ENCODE measurements around the gene GPR176.

Gene GPR176

DNA sequence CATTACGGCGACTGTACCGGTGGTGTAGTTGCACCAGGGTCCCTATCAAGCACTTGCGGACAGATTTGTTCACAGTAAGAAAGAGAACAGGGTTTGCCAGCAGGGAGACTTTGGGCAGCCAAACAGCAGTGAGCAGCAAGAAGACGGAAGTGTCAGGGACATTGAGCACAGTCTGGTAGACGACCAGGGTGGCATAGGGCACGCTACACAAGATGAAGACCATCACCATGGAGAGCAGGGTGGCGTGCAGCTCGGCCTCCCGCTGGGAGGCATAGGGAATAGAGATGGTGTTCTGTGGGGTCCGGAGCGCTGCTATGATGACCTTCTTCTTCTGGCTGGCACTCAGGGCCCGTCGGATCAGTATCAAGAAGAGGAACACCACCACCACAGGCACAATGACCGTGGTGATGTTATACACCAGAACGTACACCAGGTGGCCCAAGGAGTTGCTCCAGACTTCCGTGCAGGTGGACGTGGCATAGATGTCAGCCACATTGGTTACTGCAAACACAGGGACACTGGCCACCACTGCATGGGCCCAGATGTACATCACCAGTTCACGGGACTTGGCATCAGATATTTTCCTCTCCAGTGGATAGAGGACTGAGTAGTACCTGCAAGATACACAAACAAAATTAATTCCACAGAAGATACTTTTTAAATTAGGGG is 118.3 kb downstream of the GPR176 start:
- DNase-seq: no peak

DNA sequence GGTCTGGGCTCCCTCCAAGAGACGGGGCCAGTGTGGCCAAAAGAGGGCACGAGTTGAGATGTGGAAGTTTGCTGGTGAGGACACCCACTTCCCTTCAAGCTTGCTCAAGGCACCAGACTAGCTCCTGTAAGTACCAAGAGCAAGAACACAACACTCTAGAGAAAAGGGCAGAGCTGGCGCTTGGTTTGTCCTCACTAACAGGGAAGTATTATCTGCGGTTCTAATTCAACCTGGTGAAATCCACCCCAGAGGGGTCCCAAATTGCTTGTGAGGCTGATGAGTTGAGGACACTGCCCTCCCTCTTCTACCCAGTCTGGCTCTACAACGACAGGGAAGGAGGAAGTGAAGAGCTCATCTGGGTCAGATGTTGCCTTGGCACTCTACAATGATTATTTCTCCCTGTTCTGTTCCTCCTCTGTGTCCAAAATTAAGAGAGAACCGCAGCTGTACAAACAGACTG is 120.5 kb downstream of the GPR176 start:
- no peak for DNase-seq

DNA sequence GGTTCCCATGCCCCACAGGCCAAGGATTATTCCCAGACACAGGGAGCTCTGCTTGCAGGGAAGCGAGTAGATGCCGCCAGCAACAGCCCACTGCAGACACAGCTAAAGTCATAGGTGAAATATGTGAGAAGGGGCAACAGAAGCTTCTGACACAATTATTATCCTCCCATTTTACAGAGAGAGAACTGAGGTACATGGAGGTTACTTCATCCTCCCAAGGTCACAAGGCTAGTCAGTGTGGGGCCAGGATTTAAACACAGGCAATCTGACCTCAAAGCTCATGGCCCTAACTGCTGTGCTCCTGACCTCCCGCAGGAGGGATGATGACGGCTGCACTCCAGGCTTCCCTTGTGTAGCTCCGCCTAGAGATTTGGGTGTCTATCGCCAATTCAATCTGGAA is 121.7 kb downstream of the GPR176 start:
- no peak for DNase-seq

DNA sequence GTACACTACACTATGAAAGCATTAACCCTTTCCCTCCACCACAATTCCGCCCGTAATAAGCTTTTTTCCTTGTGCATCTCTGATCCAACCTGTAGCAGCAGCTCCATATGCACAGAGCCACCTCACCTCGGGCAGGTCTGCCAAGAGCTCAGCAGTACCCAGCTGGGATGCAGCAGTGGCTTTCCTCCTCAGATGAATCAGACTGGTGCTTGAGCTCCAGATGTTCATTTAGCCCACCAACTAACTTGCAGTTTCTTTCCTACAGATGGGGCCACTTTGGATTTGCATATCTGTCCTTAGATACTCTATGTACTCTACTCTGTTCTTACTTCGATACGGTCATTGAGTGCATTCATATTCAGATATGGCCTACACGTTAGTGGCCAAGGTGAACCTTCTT is 122.7 kb downstream of the GPR176 start:
- DNase-seq: peak; percentile 50

DNA sequence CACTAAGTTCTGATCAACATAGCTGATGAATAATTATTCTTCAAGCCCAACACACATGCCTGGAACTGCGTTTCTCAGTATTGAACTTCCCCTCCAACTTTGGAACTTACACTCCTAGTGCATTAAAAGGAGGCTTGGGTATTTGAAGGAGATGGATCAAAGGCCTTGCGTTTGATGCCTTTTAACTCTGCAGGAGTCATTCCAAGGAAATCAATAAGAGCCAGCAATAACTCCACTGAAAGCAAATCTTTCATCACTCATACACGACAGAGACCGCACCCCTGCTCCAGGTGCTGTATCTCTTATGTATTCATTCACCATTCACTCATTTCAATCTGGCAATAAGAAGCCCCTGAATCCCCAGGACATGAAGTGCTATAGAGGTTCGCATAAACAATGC is 123.5 kb downstream of the GPR176 start:
- no peak for DNase-seq

DNA sequence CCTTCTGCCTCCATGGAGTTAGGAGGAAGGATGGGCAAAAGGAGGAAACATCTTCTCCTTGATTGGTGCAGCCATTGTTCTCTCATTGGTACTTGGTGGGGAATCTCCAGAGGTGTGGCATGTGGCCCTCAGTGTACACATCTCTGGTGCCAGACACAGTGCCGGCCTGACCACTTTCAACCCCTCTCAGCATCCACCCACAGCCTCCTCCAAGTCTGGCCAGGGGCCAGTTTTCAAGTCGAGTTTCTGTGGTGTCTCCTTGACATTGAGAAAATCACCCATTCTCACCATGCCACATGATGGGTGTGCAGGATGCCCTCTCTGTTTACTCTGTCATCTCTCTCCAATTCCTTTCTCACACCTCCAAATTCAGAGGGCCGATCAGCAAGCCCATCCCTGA is 124.6 kb downstream of the GPR176 start:
- DNase-seq: no peak

DNA sequence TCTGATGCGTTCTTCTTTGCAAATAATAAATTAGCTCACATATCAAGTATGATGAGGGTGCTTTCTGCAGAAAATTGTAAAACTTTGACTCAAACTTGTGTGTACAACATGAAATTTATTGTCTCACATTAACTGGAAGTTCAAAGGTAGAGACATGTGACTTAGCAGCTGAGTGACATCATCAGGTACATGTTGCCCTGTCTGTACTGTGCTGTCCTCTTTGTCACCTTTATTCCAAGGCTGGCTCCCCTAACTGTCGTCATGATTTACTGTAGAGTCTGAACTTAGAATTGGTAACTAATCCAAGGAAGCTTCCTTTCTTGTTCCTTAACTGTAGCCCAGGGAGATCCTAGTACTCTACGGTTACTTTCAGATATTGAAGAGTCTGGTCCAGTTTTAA is 125.1 kb downstream of the GPR176 start:
- no peak for DNase-seq

DNA sequence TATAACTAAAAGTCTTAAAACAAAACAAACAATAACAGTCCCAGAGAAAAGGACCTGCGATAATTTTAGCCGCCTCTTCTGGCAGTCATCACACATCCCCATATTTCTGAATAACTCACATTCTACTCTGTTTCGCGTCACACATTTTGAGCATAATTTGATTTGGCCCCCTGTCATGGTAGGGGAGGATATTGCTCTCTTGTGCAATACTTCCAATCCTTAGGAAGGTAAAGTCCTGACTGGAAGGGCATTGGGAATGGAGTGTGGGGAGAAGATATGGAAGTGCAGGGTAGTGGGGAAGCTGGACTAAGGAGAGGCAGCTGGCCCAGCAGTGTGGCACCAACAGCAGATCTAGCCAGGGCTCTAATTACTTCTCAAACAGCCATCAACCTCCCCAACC is 126.1 kb downstream of the GPR176 start:
- DNase-seq: no peak

DNA sequence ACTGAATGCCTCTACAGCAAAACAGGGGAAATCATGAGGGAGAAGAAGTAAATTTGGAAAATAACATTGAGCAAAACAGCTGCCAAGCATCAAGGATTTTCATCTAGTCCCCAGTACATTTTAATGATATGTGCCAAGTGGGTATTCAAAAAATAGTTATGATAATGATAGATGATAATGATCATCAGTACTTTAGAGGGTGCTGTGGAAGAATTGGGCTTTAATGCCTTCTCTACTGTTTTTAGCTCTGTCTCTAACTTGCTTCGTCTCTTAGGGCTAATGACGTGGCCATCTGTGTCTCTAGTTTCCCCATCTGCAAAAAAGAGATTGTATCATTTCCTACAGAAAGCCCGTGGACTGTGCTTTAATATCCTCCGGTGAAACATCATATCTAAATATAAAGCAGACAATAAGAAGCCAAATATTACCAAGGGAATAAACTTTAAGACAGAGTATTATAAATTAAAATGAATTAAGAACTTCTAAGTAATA is 127.2 kb downstream of the GPR176 start:
- peak; percentile 19 for DNase-seq

DNA sequence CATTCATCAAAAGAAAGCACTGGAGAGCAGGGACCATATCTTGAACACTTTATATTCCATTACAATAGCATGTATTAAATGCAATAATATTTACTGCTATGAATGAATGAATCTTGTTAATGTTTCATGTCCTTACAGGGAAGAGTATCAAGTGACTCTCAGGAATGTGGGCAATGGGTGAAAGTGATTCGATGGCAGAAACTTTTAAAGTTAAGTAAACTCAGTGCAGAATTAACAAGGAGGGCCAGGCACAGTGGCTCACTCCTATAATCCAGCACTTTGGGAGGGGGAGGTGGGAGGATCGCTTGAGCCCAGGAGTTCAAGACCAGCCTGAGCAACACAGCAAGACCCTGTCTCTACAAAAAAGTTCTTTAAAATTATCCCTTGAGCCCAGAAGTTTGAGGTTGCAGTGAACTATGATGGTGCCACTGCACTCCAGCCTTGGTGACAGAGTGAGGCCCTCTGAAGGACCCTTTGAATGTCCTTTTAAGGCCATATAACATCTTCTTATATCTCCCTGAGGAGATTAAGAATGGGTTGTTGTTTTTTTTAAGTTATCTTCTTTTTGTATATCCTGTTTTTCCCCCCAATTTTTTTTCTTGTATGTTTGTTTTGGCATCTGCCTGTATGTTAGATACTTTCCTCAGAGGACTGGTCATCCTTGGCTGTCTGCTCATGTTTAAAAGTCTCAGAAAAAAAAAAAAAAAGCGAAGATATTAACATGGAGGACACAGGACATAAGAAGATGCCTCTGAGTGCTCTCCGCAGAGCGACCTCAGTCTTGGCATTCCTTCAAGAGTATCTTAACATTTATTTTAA is 127.8 kb downstream of the GPR176 start:
- DNase-seq: no peak

DNA sequence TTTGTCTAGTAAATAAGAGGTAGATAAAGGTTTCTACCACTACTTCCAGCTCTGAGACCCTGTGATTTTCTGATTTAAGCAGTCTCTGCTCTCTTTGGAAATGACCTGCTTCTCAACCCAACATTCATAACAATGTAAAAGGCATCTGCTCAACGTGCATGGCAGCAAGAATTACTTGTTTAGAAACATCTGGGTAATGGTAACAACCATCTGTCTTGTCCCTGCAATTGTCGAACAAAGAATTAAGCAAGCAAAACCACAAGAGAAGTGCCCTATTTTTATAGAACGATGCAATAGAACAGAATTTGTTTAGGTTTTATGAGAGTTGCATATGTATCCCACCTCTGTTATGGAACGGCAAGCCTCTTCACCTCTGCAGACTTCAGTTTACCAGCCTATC is 130.3 kb downstream of the GPR176 start:
- peak; percentile 64 for DNase-seq

DNA sequence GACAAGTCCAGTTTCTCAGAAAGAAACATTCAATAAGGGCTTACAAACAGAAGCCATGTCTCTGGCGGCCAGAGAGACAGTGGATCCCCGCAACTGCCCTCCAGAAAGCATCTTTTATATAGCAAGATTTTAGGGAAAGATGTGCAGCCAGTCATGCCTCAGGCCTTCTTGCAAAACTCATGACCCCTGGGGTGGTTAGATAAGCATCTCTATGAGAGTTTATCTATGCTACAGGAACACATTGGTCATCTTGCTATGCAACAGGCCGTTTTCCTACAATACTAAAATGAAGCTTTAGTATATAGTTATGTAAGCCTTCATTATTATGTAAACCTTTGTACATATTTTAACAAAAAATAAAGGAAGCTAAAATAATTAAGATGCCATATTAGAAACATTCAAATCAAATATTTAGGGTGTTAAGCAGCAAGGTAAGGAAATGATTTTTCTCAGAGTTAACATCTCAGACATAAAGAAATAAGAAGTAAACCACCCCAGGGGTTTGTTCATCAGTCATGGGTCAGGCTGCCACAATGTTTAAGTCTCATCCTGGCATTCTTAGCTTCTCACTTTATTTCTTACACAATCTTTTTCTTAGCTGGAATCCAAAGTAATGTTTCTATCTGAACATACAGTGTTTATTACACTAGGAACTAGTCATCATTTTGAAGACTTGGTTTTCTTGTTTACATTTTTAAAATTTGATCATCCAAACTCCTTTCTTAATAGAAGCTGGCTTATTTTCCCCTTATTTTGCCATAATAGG is 131.1 kb downstream of the GPR176 start:
- no peak for DNase-seq

DNA sequence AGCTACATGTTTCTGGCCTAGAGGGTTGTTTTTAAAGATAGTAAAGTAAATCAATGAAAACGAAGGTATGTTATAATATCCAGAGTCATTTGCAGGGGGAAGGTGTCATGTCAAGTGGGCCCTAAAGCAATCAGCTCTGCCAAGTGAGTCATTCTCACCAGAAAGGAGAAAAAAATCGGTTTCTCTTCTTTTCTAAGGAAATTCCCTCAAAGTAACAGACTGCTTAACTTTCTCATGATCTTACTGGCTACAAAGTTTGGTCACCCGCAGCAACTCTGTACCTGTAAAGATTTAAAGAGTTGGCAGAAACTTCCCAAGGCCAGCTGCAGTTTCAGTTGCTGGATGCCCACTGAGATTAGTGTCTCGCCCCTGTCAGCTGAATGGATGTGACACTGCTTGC is 132.0 kb downstream of the GPR176 start:
- no peak for DNase-seq

DNA sequence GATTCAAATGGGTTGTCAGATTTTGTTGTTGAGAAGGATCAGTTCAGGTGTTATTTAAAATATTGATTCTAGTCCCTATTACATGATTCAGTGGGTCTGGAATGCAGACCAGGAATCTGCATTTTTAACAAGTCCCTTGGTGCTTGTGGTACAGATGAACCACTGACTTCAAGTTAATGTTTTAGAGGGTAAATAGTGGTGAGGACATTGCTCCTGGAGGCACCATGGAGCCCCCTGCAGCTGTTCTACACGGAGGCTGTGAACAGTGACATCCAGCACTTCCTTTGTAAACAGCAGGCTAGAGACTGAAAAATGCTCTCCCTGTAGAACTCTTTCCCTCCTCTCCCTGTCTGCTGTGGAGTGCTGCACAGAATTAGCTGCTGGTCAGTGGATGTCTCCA is 132.6 kb downstream of the GPR176 start:
- DNase-seq: no peak

DNA sequence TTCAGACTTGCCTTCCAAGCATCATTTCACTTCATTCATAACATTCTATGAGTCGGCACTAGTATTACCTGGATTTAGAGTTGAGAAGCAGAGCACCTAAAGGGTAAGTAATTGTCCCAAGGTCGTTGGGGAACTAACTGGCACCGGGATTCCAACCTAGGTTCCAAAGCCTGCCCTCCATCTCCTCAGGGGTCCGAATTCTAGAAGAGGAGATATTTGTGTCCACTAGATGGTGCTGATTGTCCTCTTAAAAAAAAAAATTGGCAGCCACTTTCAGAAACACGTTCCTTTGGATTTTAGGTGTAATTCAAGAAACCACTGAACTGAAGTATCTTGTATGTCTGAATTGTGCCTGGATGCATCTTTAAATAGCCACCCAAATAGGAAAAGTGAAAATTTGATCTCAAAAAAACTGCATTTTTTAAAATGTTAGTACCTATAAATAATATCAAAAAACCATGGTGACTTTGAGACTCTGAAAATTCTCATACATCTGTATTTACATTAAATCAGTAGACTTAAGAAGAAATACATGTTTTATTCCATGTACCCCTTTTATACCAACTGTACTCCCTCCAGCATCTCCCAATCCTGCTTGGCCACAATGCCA is 133.5 kb downstream of the GPR176 start:
- DNase-seq: peak; percentile 82

DNA sequence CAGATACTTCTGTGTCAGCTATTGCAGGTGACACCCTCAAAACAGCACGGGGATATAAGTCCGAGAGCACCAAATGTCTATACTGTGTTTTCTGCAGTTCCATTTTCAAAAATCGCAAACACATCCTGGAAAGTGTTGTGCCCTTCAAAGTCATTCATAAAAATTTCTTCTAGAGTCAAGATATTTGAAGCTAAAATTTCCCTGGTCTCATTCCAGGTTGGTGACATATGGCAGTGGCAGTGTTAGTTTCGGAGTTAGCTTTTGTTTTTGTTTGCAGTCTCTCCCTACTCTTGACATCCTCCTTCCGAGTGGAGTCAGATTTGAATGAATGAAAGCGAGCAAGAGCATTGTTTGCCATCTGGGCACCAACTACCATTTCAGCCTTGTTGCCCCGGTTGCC is 134.2 kb downstream of the GPR176 start:
- peak; percentile 91 for DNase-seq

DNA sequence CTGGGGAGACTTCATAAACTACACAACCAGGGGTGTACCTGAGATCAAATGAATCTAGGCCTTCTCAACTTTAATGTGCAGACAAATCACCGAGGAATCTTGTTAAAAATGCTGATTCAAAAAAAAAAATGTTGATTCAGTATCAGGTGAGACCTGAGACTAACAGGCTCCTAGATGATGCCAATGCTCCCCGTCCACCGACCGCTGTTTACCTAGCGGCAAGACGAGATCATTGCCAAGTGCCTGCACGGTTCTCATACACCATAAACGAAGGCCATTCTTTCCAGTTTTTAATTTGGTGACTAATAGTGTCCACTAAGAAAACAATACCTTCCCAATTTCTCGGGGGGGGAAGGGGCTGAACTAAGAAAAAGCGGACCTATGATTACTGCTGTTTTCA is 134.9 kb downstream of the GPR176 start:
- peak; percentile 13 for DNase-seq

DNA sequence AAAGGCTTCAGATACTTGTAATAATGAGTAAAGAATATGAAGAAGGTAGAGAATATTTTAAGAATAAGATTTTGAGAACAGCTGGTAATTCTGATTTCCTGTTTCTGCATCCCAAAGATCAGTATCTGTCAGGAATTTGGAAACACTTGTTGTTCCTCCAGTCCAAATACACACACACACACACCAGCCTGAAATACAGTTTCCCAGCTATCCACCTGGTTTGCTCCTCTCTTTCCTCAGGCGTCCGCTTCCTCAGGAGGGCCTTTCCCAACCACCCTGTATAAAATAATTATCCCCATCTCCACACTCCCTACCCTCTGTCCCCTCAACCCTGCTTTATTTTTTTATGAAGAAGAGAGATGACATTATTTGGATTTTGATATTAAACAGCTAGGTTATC is 135.4 kb downstream of the GPR176 start:
- DNase-seq: no peak

DNA sequence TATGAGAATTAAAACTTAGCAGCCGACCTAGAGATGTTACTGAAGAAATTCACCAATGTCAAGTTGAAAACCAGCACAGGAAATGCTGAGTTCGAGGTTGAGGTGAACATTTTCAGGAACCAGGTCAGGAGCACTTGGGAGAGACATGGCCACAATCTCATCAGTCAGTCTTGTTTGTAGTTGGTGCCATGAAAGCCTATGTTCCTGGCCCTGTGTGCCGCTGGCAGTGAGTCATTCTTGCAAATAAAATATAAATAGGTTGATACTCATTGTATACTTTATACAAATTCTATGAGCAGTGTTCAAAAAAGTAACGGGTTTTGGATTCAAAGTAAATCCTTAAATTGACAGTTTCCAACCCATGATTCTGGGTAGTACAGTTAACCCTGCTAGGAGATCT is 135.9 kb downstream of the GPR176 start:
- DNase-seq: no peak

DNA sequence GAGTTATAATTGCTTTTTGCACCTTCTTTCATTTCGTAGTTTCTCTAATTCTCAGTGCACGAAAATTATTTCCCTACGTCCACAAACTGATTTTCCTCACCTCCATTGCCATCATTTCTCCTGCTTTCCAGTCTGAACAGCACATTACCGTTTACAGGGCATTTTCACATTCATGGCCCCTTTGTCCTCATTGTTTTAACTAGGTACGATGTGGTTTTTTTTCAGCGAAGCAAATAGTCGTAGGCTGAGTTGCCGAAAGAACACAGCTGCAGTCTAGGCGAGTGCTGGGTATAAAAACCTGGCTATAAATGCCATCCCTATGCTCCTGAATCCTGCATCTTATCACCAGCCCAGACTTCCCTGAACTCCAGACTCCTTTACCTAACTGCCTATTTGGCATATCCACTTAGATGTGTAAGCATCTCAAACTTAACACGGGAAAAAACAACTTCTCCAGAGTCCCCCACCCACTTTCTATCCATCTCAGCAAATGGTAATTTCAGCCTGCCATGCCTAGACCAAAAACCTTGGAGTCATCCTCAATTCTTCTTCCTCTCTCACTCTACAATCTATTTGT is 136.7 kb downstream of the GPR176 start:
- peak; percentile 5 for DNase-seq

DNA sequence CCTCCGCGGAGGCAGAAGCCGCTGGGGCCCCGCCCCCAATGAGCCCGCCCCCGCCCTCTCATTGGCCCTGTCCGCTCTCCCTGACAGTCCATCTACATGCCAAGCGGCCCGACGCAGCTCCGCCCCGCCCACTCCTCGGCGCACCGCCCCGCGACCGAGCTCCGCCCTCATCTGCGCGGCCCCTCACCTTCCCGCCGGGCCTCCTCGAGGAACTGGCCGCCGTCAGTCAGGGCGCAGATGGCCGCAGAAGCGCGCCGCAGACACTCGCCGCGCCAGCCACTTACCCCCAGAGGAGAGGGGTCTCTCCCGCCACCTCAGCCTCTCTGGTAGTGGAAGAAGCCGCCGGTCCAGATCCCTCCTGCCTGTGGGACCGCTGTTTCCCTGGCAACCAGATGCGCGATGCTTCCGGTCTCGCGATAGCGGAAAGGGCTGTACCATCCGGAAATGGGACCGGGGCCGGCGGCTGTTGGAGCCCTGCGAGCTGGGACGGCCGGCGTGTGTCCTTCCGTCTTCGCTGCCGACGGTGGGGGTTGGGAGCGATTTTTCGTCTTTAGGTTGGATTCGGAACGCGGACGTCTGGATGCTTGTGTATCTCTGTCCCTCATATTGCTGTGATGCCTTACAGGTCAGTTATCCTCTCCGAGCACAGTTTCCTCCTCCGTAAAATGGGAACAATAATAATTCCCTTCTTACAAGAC is 137.5 kb downstream of the GPR176 start, which contains the start of gene FSIP1:
TSS of gene FSIP1 (minus strand) at position 401 of the 698 bp plus-strand sequence. CDS start 6,317 bp downstream, outside the sequence.
- DNase-seq: peak; percentile 93

DNA sequence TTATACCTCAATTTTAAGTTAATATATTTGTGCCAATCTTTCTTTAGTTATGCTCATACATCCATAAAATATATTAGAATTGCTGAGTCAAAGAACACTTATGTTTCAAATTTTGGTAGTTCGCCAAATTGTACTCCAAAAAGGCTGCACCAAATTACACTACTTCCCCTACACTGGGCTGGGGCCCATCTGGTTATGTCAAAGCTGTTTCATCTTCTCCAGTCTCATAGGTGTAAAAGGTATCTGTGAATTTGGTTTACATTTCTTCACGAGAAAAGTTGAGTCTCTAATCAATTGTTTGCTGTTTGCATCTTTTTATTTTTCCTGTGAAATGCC is 138.1 kb downstream of the GPR176 start:
- peak; percentile 71 for DNase-seq

Measured in NCI-H2171 treated with DMSO at 0.1 percent for 48 hours (cell line).